Hematopoietic multipotent progenitor cell (in vitro differentiated cells): ENCODE data around the gene TMPRSS13. TPM values are rescaled to one million over a fixed set of nuclear protein-coding genes. Genes with fewer than 3 reads are reported as not detected.
A peak's percentile ranks its signal among the peaks of the same experiment; 100 is the strongest.

ENCODE experiments used
- DNase-seq, 3 donors: peaks; one replicate each; pipeline ENCODE4 v3.0.0-alpha.2; 2011 to 2015; ENCODE audit warnings: low read depth in 2 of 3, low spot score in 2 of 3
- total RNA-seq: library from RNA; depleted of rRNA; stranded (reverse); fragments of >200 nt; gene quantifications from one replicate; pipeline ENCODE4 v1.2.3, GENCODE V29; 2012

TMPRSS13 gene
- total RNA-seq, 1 donor: 0.54 TPM

- no peak for DNase-seq
Measured at GRCh38 chr11:117914991-117915618, 14.1 kb downstream of the TMPRSS13 start.

- no peak for DNase-seq
Measured at GRCh38 chr11:117914398-117914761, 14.8 kb downstream of the TMPRSS13 start.

- no peak for DNase-seq
Measured at GRCh38 chr11:117913736-117914397, 15.3 kb downstream of the TMPRSS13 start.

GRCh38 chr11:117912497-117912896 is 16.7 kb downstream of the TMPRSS13 start:
- DNase-seq: no peak

- DNase-seq: no peak
Measured at GRCh38 chr11:117911694-117912093, 17.5 kb downstream of the TMPRSS13 start.

GRCh38 chr11:117910941-117911655 is 18.1 kb downstream of the TMPRSS13 start:
- no peak for DNase-seq

GRCh38 chr11:117910525-117910924 is 18.7 kb downstream of the TMPRSS13 start:
- DNase-seq: no peak

- DNase-seq: no peak
Measured at GRCh38 chr11:117909611-117910382, 19.4 kb downstream of the TMPRSS13 start.

GRCh38 chr11:117908959-117909610 is 20.1 kb downstream of the TMPRSS13 start:
- no peak for DNase-seq

GRCh38 chr11:117908109-117908895 is 20.9 kb downstream of the TMPRSS13 start:
- DNase-seq: no peak

- DNase-seq: peak in 2 of 3 donors; percentile 85
Measured at GRCh38 chr11:117907276-117908108, 21.7 kb downstream of the TMPRSS13 start.

GRCh38 chr11:117906710-117907109 is 22.5 kb downstream of the TMPRSS13 start:
- DNase-seq: no peak

GRCh38 chr11:117906126-117906525 is 23.1 kb downstream of the TMPRSS13 start:
- DNase-seq: no peak

GRCh38 chr11:117905524-117905923 is 23.7 kb downstream of the TMPRSS13 start:
- no peak for DNase-seq

- no peak for DNase-seq
Measured at GRCh38 chr11:117903505-117904382, 25.5 kb downstream of the TMPRSS13 start.

- no peak for DNase-seq
Measured at GRCh38 chr11:117902001-117902845, 27.0 kb downstream of the TMPRSS13 start.

- DNase-seq: no peak
Measured at GRCh38 chr11:117901601-117902000, 27.6 kb downstream of the TMPRSS13 start.
